ENCODE results near the gene GARIN5A.
A peak's percentile ranks its signal among the peaks of the same experiment; 100 is the strongest.
"Not testable (repeated sequence)": the region's sequence is repeated elsewhere in the genome, so short reads cannot be mapped to it uniquely, and the experiment has no call there.

The GARIN5A gene

DNA sequence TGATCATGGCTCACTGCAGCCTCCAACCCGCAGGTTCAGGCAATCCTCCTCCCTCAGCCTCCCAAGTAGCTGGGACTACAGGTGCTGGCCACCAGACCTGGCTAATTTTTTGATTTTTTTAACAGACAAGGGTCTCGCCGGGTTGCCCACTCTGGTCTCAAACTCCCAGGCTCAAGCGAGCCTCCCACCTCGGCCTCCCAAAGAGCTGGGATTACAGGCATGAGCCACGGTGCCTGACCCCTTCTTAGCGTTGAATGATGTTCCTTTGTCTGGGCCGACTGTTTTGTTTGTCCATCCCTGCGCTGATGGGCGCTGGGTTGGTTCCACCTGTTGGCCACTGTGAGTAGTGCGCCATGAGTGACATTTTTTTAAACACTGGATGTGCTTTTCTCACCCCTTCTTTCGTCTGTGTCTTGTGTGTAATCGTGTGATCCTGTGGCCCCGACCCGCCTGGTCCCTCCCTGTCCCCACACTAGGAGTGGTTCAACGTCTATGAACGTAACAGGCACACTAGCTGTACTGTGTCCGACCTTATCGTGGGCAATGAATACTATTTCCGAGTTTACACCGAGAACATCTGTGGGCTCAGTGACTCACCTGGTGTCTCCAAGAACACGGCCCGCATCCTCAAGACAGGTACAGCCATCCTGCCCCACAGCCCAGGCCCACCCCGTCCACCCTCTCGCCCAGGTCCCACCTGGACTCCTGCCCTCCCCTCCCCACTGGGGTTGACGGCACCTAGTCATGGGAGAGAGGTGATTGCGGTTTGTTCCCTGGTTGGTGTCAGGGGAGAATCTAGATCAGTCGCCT is 15.4 kb downstream of the GARIN5A start:
- DNase-seq: peak; percentile 72 to 75

- DNase-seq: peak in 1 of 2 donors; percentile 55
These were observed 16.4 kb downstream of the GARIN5A start for GRCh38 chr19:50460161-50460765.

GRCh38 chr19:50459638-50460037 is 17.0 kb downstream of the GARIN5A start:
- no peak for DNase-seq

DNA sequence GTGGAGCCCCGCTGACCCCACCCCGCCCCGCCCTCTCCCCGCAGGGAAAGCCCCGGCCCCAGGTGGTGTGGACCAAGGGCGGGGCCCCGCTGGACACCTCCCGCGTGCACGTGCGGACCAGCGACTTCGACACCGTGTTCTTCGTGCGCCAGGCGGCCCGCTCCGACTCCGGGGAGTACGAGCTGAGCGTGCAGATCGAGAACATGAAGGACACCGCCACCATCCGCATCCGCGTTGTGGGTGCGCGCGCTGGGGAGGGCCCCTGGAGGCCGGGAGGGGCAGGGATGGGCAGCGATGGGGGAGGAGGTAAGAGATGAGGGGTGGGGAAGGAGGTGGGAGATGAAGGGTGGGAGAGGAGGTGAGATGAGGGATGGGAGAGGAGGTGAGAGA is 17.6 kb downstream of the GARIN5A start:
- DNase-seq: no peak

GRCh38 chr19:50458396-50459066 is 18.1 kb downstream of the GARIN5A start:
- no peak for DNase-seq

DNA sequence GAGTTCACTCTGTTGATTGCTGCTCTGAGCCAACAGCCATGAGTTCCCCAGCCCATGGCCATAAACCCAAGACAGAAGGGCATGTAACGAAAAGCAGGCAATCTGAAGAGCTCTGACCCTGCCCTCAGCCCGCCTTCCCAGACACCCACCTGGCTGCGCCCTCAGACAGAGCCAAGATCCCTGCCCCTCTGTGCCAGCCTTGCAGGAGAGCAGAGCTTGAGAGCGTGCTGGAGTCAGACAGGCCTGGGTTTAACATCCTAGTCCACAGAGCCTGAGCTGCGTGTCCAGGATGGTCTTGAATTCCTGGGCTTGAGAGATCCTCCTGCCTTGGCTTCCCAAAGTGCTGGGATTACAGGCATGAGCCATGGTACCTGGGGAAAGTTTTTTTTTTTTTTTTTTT is 19.3 kb downstream of the GARIN5A start:
- no peak for DNase-seq

DNA sequence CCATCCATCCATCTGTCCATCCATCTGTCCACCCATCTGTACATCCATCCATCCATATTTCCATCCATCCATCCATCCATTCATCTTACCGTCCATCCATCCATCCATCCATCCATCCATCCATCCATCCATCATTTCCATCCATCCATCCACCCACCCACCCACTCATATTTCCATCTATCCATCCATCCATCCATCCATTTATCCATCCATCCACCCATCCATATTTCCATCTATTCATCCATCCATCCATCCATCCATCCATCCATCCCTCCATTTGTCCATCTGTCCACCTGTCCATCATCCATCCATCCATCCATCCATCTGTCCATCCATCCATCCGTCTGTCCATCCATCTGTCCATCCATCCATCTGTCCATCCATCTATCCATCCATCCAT is 20.7 kb downstream of the GARIN5A start:
- no peak for DNase-seq

- no peak for DNase-seq
These were observed 23.4 kb downstream of the GARIN5A start for GRCh38 chr19:50453243-50453642.

- DNase-seq: no peak
These were observed 25.5 kb downstream of the GARIN5A start for GRCh38 chr19:50451223-50451534.

DNA sequence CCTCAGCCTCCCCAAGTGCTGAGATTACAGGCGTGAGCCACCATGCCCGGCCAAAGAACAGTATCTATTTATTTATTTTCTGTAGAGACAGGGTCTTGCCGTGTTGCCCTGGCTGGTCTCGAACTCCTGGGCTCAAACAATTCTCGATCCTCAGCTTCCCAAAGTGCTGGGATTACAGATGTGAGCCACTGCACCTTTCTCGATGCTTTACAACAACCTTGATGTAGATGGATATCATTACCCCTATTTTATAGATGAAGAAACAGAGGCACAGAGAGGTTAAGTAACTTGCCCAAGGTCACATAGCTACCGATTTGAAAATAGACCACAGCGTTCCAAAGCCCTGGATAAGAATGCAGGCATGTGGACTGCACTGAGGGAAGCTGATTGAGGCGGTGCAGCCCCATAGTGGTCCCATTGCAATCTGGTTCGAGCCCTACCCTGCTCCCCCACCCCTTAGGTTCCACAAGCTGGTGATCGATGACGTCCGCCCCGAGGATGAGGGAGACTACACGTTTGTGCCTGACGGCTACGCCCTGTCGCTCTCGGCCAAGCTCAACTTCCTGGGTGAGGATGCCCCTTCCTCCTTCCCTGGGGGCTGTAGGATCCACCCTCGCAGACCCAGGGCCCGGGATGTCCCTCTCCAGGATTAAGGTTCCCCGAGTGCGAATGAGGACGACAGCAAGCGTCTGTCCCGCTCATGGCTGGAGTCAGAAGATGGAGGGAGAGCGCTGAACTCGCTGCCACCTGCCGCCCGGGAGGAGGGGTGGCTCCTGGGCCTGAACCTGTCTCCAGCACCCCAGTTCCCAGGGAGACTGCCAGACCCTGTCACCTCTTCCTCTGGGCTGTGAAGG is 26.1 kb downstream of the GARIN5A start:
- no peak for DNase-seq

DNA sequence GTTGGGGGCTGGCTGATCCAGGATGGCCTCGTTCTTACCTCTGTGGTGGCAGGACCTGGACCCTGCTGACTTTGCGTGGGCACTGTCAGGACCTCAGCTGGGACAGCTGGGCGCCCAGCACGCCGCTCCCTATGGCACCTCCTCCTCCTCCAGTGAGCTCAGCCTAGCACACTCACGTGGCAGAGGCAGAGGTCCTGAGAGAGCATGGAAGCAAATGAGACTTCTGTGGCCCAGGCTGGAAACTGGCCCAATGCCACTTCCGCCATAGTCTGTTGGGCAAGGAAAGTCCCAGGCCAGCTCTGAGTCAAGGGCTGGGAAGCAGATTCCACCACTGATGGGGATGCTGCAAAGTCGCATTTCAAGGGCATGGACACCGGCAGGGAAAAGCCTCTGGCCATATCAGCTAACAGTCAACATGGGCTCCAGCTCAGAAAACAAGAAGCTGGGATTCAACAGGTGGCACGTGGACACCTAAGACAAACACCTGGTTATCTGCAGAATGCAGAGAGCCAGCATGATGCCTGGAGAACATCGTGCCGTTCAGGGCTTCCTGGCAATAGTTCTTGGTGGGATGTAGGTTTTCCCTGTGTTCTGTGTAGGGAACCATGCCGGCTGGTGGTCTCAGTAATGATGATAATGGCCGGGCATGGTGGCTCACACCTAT is 27.3 kb downstream of the GARIN5A start:
- DNase-seq: no peak

- no peak for DNase-seq
These were observed 28.9 kb downstream of the GARIN5A start for GRCh38 chr19:50447750-50448149.

GRCh38 chr19:50447053-50447452 is 29.6 kb downstream of the GARIN5A start:
- DNase-seq: no peak

DNA sequence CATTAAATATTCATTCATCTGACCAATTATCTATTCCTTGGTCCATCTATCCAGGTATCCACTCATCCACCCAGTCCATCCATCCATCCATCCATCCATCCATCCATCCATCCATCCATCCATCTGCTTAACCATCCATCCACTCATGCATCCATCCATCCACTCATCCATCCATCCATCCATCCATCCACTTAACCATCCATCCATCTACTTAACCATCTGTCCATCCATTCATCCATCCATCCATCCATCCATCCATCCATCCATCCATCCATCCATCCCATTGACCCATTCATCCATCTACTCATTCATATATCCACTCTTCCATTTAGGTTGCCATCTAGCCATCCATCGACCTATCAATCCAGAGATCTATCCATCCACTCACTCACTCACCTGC is 32.6 kb downstream of the GARIN5A start:
- DNase-seq: no peak

DNA sequence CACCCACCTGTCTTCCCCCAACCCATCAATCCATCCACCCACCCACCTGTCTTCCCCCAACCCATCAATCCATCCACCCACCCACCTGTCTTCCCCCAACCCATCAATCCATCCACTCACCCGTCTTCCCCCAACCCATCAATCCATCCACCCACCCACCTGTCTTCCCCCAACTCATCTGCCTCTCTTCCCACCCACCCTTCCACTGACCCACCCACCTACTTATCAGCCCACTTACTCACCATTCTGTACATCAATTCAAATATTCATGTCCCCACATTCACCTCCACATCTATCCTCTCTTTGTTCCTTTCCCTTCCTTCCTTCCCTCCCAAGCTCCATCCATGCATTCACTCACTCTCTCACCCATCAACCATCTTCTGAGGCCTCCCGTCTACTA is 37.5 kb downstream of the GARIN5A start:
- DNase-seq: not testable (repeated sequence)

GRCh38 chr19:50437862-50438449 is 38.7 kb downstream of the GARIN5A start:
- no peak for DNase-seq

DNA sequence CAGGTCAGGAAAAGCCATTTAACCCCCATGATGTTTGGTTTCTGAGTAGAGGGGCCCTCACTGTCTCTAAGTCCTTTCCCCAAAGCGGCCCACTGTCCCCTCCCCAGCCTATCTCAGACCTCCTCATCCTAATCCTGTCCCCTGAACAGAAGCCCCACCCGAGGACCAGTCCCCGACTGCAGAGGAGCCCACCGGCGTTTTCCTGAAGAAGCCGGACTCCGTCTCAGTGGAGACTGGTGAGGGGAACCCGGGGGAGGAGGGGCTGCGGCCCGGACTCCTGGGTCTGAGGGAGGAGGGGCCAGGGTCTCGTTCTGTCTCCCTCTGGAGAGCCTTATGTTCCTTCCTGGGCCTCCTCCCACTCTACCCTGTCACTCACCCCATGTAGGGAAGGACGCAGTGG is 41.0 kb downstream of the GARIN5A start:
- no peak for DNase-seq

- no peak for DNase-seq
These were observed 41.4 kb downstream of the GARIN5A start for GRCh38 chr19:50435221-50435620.

DNA sequence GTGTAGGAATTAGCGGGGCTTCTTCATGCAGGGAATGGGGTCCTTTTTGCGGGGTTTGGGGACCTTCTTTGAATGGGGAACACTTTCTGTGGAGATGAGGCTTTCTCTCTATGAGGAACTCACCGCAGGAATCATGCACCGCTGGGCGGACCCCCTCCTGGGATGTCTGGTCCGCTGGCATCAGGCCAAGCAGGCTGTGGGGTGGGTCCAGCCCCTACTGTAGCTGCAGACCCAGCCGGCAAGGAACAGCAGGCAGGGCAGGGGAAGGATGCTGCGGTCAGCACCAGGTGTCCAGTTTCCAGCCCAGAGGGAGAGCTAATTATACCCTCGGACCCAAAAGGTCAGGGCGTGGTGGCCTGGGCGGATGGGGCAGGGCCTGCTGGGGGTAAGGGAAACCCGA is 42.1 kb downstream of the GARIN5A start:
- DNase-seq: peak in 1 of 2 donors; percentile 35

DNA sequence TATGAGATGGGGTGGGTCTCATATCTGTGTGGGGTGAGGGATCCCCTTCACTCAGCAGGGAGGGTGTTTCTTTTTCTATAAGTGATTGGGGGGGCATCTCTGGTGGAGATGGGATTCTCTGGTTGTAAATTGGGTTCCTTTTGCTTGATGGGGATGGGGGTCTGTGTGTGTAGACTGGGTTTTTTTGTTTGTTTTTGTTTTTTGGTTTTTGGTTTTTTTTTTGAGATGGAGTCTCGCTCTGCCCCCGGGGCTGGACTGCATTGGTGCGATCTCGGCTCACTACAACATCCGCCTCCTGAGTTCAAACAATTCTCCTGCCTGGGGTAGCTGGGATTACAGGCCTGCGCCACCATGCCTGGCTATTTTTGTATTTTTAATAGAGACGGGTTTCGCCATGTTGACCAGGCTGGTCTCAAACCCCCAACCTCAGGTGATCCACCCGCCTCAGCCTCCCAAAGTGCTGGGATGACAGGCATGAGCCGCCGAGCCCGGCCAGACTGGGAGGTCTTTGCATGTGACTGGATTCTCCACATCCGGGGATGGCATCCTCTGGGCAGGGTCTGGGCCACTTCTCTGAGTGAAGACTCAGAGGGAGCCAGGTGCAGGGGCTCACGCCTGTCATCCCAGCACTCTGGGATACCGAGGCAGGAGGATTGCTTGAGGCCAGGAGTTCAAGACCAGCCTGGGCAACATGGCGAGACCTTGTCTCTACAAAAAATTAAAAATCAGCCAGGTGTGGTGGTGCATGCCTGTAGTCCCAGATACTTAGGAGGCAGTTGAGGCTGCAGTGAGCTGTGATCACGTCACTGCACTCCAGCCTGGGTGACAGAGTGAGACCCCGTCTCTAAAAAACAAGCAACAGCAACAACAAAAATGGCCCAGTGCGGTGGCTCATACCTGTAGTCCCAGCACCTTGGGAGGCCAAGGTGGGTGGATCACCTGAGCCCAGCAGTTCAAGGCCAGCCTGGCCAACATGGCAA is 43.2 kb downstream of the GARIN5A start:
- DNase-seq: no peak
